ENCODE measurements around the gene SCNN1G.
A peak's percentile ranks its signal among the peaks of the same experiment; 100 is the strongest.
"Not testable (repeated sequence)": the region's sequence is repeated elsewhere in the genome, so short reads cannot be mapped to it uniquely, and the experiment has no call there.

SCNN1G gene

GRCh38 chr16:23206986-23207385 lies 24.4 kb downstream of the SCNN1G start:
- peak; percentile 30 to 68 for DNase-seq

- peak; percentile 87 to 98 for DNase-seq
Observed at GRCh38 chr16:23207485-23207884, 24.9 kb downstream of the SCNN1G start.

- no peak for DNase-seq
Observed at GRCh38 chr16:23209606-23210005, 27.1 kb downstream of the SCNN1G start.

GRCh38 chr16:23213831-23214230 lies 31.3 kb downstream of the SCNN1G start:
- DNase-seq, result no peak

GRCh38 chr16:23214796-23215195 lies 32.3 kb downstream of the SCNN1G start:
- no peak for DNase-seq

GRCh38 chr16:23215435-23215834 lies 32.9 kb downstream of the SCNN1G start:
- no peak for DNase-seq

GRCh38 chr16:23216658-23217246 lies 34.2 kb downstream of the SCNN1G start:
- DNase-seq, result no peak

- no peak for DNase-seq
Observed at GRCh38 chr16:23217646-23218045, 35.1 kb downstream of the SCNN1G start.

- no peak for DNase-seq
Observed at GRCh38 chr16:23222929-23223328, 40.4 kb downstream of the SCNN1G start.

- DNase-seq, result no peak
Observed at GRCh38 chr16:23223368-23223767, 40.8 kb downstream of the SCNN1G start.

GRCh38 chr16:23225109-23225508 lies 42.6 kb downstream of the SCNN1G start:
- no peak for DNase-seq

- DNase-seq, result no peak
Observed at GRCh38 chr16:23225634-23226033, 43.1 kb downstream of the SCNN1G start.

GRCh38 chr16:23227529-23227928 lies 45.0 kb downstream of the SCNN1G start:
- no peak for DNase-seq

- no peak for DNase-seq
Observed at GRCh38 chr16:23229714-23230113, 47.2 kb downstream of the SCNN1G start.

GRCh38 chr16:23232806-23233205 lies 50.3 kb downstream of the SCNN1G start:
- no peak for DNase-seq

GRCh38 chr16:23235176-23235575 lies 52.6 kb downstream of the SCNN1G start:
- no peak for DNase-seq

- DNase-seq, result no peak
Observed at GRCh38 chr16:23236983-23237382, 54.4 kb downstream of the SCNN1G start.

- DNase-seq, result no peak
Observed at GRCh38 chr16:23240994-23241393, 58.4 kb downstream of the SCNN1G start.

GRCh38 chr16:23244122-23244521 lies 61.6 kb downstream of the SCNN1G start:
- no peak for DNase-seq

GRCh38 chr16:23245268-23245667 lies 62.7 kb downstream of the SCNN1G start:
- no peak for DNase-seq

- DNase-seq, result no peak
Observed at GRCh38 chr16:23248261-23249194, 66.0 kb downstream of the SCNN1G start.

- no peak for DNase-seq
Observed at GRCh38 chr16:23249830-23250229, 67.3 kb downstream of the SCNN1G start.

- no peak for DNase-seq
Observed at GRCh38 chr16:23252310-23252709, 69.8 kb downstream of the SCNN1G start.

GRCh38 chr16:23253650-23254049 lies 71.1 kb downstream of the SCNN1G start:
- not testable (repeated sequence) for DNase-seq

Data from NCI-H2081 (cell line).